ENCODE data around the gene CNPY3.

Gene CNPY3

GRCh38 chr6:42984001-42984923 is 55.0 kb downstream of the CNPY3 start, which contains the start of gene PPP2R5D:
Gene PPP2R5D, plus strand, starts transcription at chr6:42984570. Its CDS starts 108 bp downstream, at chr6:42984678.
- Histone ChIP-seq H3K4me1 (ENCODE audit: control insufficient read depth in 1 of 2, insufficient read depth in 2 of 2, low read length in 2 of 2) (peaks cover 8 to 10% of the 10 kb centered on the region in 2 experiments), H3K23ac (ENCODE audit: low read length) (no peak within 1 kb of the TSS), H2AK5ac (ENCODE audit: low read length) (peak within 1 kb of the TSS; percentile 0), H2BK5ac (ENCODE audit: low read depth, low read length, poor library complexity) (peak within 1 kb of the TSS; percentile 20), H3K14ac (ENCODE audit: low read length) (peak within 1 kb of the TSS; percentile 95), H2BK120ac (ENCODE audit: insufficient read depth, low read length, poor library complexity) (peak within 1 kb of the TSS; percentile 40), H3K4ac (ENCODE audit: low read depth, low read length) (peak within 1 kb of the TSS; percentile 70), H4K8ac (ENCODE audit: low read depth, low read length) (peak within 1 kb of the TSS; percentile 86), H2BK12ac (ENCODE audit: low read length) (no peak within 1 kb of the TSS), H3K36me3 (ENCODE audit: control insufficient read depth in 1 of 2, insufficient read depth in 2 of 2, low read length in 2 of 2) (peaks cover 3 to 5% of the 10 kb centered on the region in 2 experiments), H3K4me2 (ENCODE audit: low read length) (peak within 1 kb of the TSS; percentile 96), H3K9ac (ENCODE audit: low read length) (peak within 1 kb of the TSS; percentile 94), H2AFZ (ENCODE audit: insufficient read depth, low read length, poor library complexity) (peak within 1 kb of the TSS; percentile 89), H3K27me3 (ENCODE audit: insufficient read depth, low read length) (no peaks in the 10 kb centered on the region), H3K9me3 (ENCODE audit: insufficient read depth, low read depth, low read length) (no peaks in the 10 kb centered on the region), H4K12ac (ENCODE audit: low read depth, low read length) (peak within 1 kb of the TSS; percentile 66), H3K27ac (ENCODE audit: low read depth, low read length) (peak within 1 kb of the TSS; percentile 32), H3K79me1 (ENCODE audit: low read length) (peaks cover 8% of the 10 kb centered on the region), H3K18ac (ENCODE audit: low read length) (peak within 1 kb of the TSS; percentile 84), H4K91ac (ENCODE audit: low read depth, low read length) (peak within 1 kb of the TSS; percentile 89), H3K4me3 (ENCODE audit: low read depth, low read length) (peak within 1 kb of the TSS; percentile 91), H3K79me2 (ENCODE audit: control insufficient read depth, insufficient read depth, low read length, poor library complexity) (peaks cover 5% of the 10 kb centered on the region)
- no CpG with 5 or more reads among the region's 59 CpGs for WGBS (ENCODE audit: extremely low coverage, insufficient coverage, insufficient read length)
- peak; percentile 99 for DNase-seq

- peak overlapping the region; percentile 95 for H3K14ac ChIP-seq (ENCODE audit: low read length)
- peaks cover 5 to 8% of the 10 kb centered on the region in 2 experiments for H3K4me1 ChIP-seq (ENCODE audit: control insufficient read depth in 1 of 2, insufficient read depth in 2 of 2, low read length in 2 of 2)
- no peak overlapping the region for H3K27ac ChIP-seq (ENCODE audit: low read depth, low read length)
- no peak overlapping the region for H2BK5ac ChIP-seq (ENCODE audit: low read depth, low read length, poor library complexity)
- no peak overlapping the region for H3K23ac ChIP-seq (ENCODE audit: low read length)
- peaks cover 7% of the 10 kb centered on the region for H3K79me1 ChIP-seq (ENCODE audit: low read length)
- no peak overlapping the region for H2BK120ac ChIP-seq (ENCODE audit: insufficient read depth, low read length, poor library complexity)
- peak overlapping the region; percentile 77 for H4K8ac ChIP-seq (ENCODE audit: low read depth, low read length)
- peak overlapping the region; percentile 89 for H2AFZ ChIP-seq (ENCODE audit: insufficient read depth, low read length, poor library complexity)
- peak overlapping the region; percentile 70 for H3K4ac ChIP-seq (ENCODE audit: low read depth, low read length)
- H3K36me3 ChIP-seq (ENCODE audit: control insufficient read depth in 1 of 2, insufficient read depth in 2 of 2, low read length in 2 of 2): peaks cover 6 to 11% of the 10 kb centered on the region in 2 experiments
- no peak overlapping the region for H2BK12ac ChIP-seq (ENCODE audit: low read length)
- H2AK5ac ChIP-seq (ENCODE audit: low read length): peak overlapping the region; percentile 0
- WGBS (ENCODE audit: extremely low coverage, insufficient coverage, insufficient read length): no CpG with 5 or more reads among the region's 13 CpGs
- H3K27me3 ChIP-seq (ENCODE audit: insufficient read depth, low read length): no peaks in the 10 kb centered on the region
- H3K18ac ChIP-seq (ENCODE audit: low read length): peak overlapping the region; percentile 84
- H4K12ac ChIP-seq (ENCODE audit: low read depth, low read length): no peak overlapping the region
- peak overlapping the region; percentile 86 for H3K4me2 ChIP-seq (ENCODE audit: low read length)
- DNase-seq: peak in 1 of 2 donors; percentile 9
- H3K4me3 ChIP-seq (ENCODE audit: low read depth, low read length): peak overlapping the region; percentile 91
- peaks cover 5% of the 10 kb centered on the region for H3K79me2 ChIP-seq (ENCODE audit: control insufficient read depth, insufficient read depth, low read length, poor library complexity)
- peaks cover 2% of the 10 kb centered on the region for H3K9me3 ChIP-seq (ENCODE audit: insufficient read depth, low read depth, low read length)
- peak overlapping the region; percentile 94 for H3K9ac ChIP-seq (ENCODE audit: low read length)
- peak overlapping the region; percentile 89 for H4K91ac ChIP-seq (ENCODE audit: low read depth, low read length)
Observed at GRCh38 chr6:42984924-42985475, 55.7 kb downstream of the CNPY3 start.

- Histone ChIP-seq H3K27me3 (ENCODE audit: insufficient read depth, low read length) (no peaks in the 10 kb centered on the region), H2AFZ (ENCODE audit: insufficient read depth, low read length, poor library complexity) (no peak overlapping the region), H3K79me2 (ENCODE audit: control insufficient read depth, insufficient read depth, low read length, poor library complexity) (peaks cover 5% of the 10 kb centered on the region), H3K79me1 (ENCODE audit: low read length) (peaks cover 7% of the 10 kb centered on the region), H3K4me1 (ENCODE audit: control insufficient read depth in 1 of 2, insufficient read depth in 2 of 2, low read length in 2 of 2) (peaks cover 5 to 8% of the 10 kb centered on the region in 2 experiments), H3K4ac (ENCODE audit: low read depth, low read length) (no peak overlapping the region), H3K9me3 (ENCODE audit: insufficient read depth, low read depth, low read length) (peaks cover 2% of the 10 kb centered on the region), H3K27ac (ENCODE audit: low read depth, low read length) (no peak overlapping the region), H3K36me3 (ENCODE audit: control insufficient read depth in 1 of 2, insufficient read depth in 2 of 2, low read length in 2 of 2) (peaks cover 9 to 17% of the 10 kb centered on the region in 2 experiments), H3K18ac (ENCODE audit: low read length) (no peak overlapping the region), H2BK5ac (ENCODE audit: low read depth, low read length, poor library complexity) (no peak overlapping the region), H4K12ac (ENCODE audit: low read depth, low read length) (no peak overlapping the region), H2BK12ac (ENCODE audit: low read length) (no peak overlapping the region), H3K4me3 (ENCODE audit: low read depth, low read length) (no peak overlapping the region), H4K91ac (ENCODE audit: low read depth, low read length) (no peak overlapping the region), H3K23ac (ENCODE audit: low read length) (no peak overlapping the region), H2AK5ac (ENCODE audit: low read length) (no peak overlapping the region), H3K9ac (ENCODE audit: low read length) (no peak overlapping the region), H2BK120ac (ENCODE audit: insufficient read depth, low read length, poor library complexity) (no peak overlapping the region), H4K8ac (ENCODE audit: low read depth, low read length) (no peak overlapping the region), H3K14ac (ENCODE audit: low read length) (no peak overlapping the region), H3K4me2 (ENCODE audit: low read length) (no peak overlapping the region)
- no peak for DNase-seq
- no CpG with 5 or more reads among the region's 5 CpGs for WGBS (ENCODE audit: extremely low coverage, insufficient coverage, insufficient read length)
Observed at GRCh38 chr6:42987533-42988451, 58.5 kb downstream of the CNPY3 start.

- Histone ChIP-seq H3K18ac (ENCODE audit: low read length) (no peak overlapping the region), H3K4me3 (ENCODE audit: low read depth, low read length) (no peak overlapping the region), H3K79me2 (ENCODE audit: control insufficient read depth, insufficient read depth, low read length, poor library complexity) (peaks cover 5% of the 10 kb centered on the region), H3K4me1 (ENCODE audit: control insufficient read depth in 1 of 2, insufficient read depth in 2 of 2, low read length in 2 of 2) (peaks cover 5 to 8% of the 10 kb centered on the region in 2 experiments), H3K4ac (ENCODE audit: low read depth, low read length) (no peak overlapping the region), H3K23ac (ENCODE audit: low read length) (no peak overlapping the region), H3K14ac (ENCODE audit: low read length) (no peak overlapping the region), H4K8ac (ENCODE audit: low read depth, low read length) (no peak overlapping the region), H3K79me1 (ENCODE audit: low read length) (peaks cover 7% of the 10 kb centered on the region), H2BK120ac (ENCODE audit: insufficient read depth, low read length, poor library complexity) (no peak overlapping the region), H2AK5ac (ENCODE audit: low read length) (no peak overlapping the region), H2BK5ac (ENCODE audit: low read depth, low read length, poor library complexity) (no peak overlapping the region), H3K27ac (ENCODE audit: low read depth, low read length) (no peak overlapping the region), H3K9me3 (ENCODE audit: insufficient read depth, low read depth, low read length) (peaks cover 2% of the 10 kb centered on the region), H3K36me3 (ENCODE audit: control insufficient read depth in 1 of 2, insufficient read depth in 2 of 2, low read length in 2 of 2) (peaks cover 9 to 17% of the 10 kb centered on the region in 2 experiments), H4K12ac (ENCODE audit: low read depth, low read length) (no peak overlapping the region), H2AFZ (ENCODE audit: insufficient read depth, low read length, poor library complexity) (no peak overlapping the region), H3K4me2 (ENCODE audit: low read length) (no peak overlapping the region), H3K9ac (ENCODE audit: low read length) (no peak overlapping the region), H4K91ac (ENCODE audit: low read depth, low read length) (no peak overlapping the region), H3K27me3 (ENCODE audit: insufficient read depth, low read length) (no peaks in the 10 kb centered on the region), H2BK12ac (ENCODE audit: low read length) (no peak overlapping the region)
- DNase-seq: no peak
- no CpG with 5 or more reads among the region's 1 CpG for WGBS (ENCODE audit: extremely low coverage, insufficient coverage, insufficient read length)
Observed at GRCh38 chr6:42988486-42989020, 59.3 kb downstream of the CNPY3 start.

All from trophoblast cell (in vitro differentiated cells and primary cell).